Esophagus muscularis mucosa (tissue), 3 donors: ENCODE measurements around the gene MRPS26.

Source experiments
- CTCF ChIP-seq, 3 experiments: fragments of 200-600 bp in 2 of 3; fragments of 450-650 bp in 1 of 3; sonication (generic) in 2 of 3; IDR thresholded peaks; one replicate each; pipeline ENCODE4 v1.5.1; 2017 to 2019; ENCODE audit warnings: antibody characterized with exemption in 3 of 3, mild to moderate bottlenecking in 2 of 3, moderate library complexity in 1 of 3
- POLR2A ChIP-seq: fragments of 450-650 bp; IDR thresholded peaks from one replicate; pipeline ENCODE4 v1.6.1; 2017; ENCODE audit warnings: antibody characterized with exemption, moderate library complexity, mild to moderate bottlenecking, low read depth

GRCh38 chr20:3040086-3040485, 5.8 kb upstream of the MRPS26 start:
- TF ChIP-seq CTCF (IDR thresholded peaks at IDR 0.05) (no peak), POLR2A (no peak)
